Kidney glomerular epithelial cell (primary cell): ENCODE measurements around the gene GPATCH2L.
A peak's percentile ranks its signal among the peaks of the same experiment; 100 is the strongest.

Experiments used
- DNase-seq: peaks from one replicate; lab custom pipeline; 2025; lab: John Stamatoyannopoulos, UW

Gene GPATCH2L

GRCh38 chr14:76201162-76201561 lies 49.4 kb downstream of the GPATCH2L start:
- no peak for DNase-seq

GRCh38 chr14:76203086-76204001 lies 51.6 kb downstream of the GPATCH2L start:
- peak; percentile 68 for DNase-seq

- no peak for DNase-seq
Measured at GRCh38 chr14:76204461-76205230, 52.9 kb downstream of the GPATCH2L start.

- no peak for DNase-seq
Measured at GRCh38 chr14:76205708-76206107, 54.0 kb downstream of the GPATCH2L start.

GRCh38 chr14:76208340-76208739 lies 56.6 kb downstream of the GPATCH2L start:
- no peak for DNase-seq

- DNase-seq: no peak
Measured at GRCh38 chr14:76212242-76212641, 60.5 kb downstream of the GPATCH2L start.

- DNase-seq: no peak
Measured at GRCh38 chr14:76217179-76217578, 65.5 kb downstream of the GPATCH2L start.

- DNase-seq: no peak
Measured at GRCh38 chr14:76218662-76219061, 66.9 kb downstream of the GPATCH2L start.

- no peak for DNase-seq
Measured at GRCh38 chr14:76219873-76220272, 68.2 kb downstream of the GPATCH2L start.

- no peak for DNase-seq
Measured at GRCh38 chr14:76227450-76228050, 75.8 kb downstream of the GPATCH2L start.

- DNase-seq: no peak
Measured at GRCh38 chr14:76228138-76228537, 76.4 kb downstream of the GPATCH2L start.

GRCh38 chr14:76232800-76233199 lies 81.1 kb downstream of the GPATCH2L start:
- DNase-seq: no peak

GRCh38 chr14:76235628-76236027 lies 83.9 kb downstream of the GPATCH2L start:
- DNase-seq: no peak

- no peak for DNase-seq
Measured at GRCh38 chr14:76236172-76237130, 84.7 kb downstream of the GPATCH2L start.

- no peak for DNase-seq
Measured at GRCh38 chr14:76237349-76237990, 85.7 kb downstream of the GPATCH2L start.

GRCh38 chr14:76245097-76245496 lies 93.4 kb downstream of the GPATCH2L start:
- DNase-seq: no peak

GRCh38 chr14:76250302-76250701 lies 98.6 kb downstream of the GPATCH2L start:
- no peak for DNase-seq

GRCh38 chr14:76252471-76252870 lies 100.7 kb downstream of the GPATCH2L start:
- no peak for DNase-seq

GRCh38 chr14:76253111-76253510 lies 101.4 kb downstream of the GPATCH2L start:
- DNase-seq: no peak

- DNase-seq: no peak
Measured at GRCh38 chr14:76256545-76256944, 104.8 kb downstream of the GPATCH2L start.
